SK-N-SH (cell line): Measurements from ENCODE around the gene TP73. TPM values are rescaled to one million over a fixed set of nuclear protein-coding genes. Genes with fewer than 3 reads are reported as not detected.

ENCODE experiments used
- CTCF ChIA-PET: fragments of 300-600, 350-600 bp; formaldehyde crosslinking; extraction: SDS; loops from one replicate; lab custom pipeline; 2021; lab: Yijun Ruan, JAX
- POLR2A ChIA-PET: fragments of 350-600 bp; sonication (Branson Sonifier 250); formaldehyde crosslinking; extraction: SDS; loops from one replicate; lab custom pipeline; 2020; ENCODE audit warnings: antibody characterized with exemption, inconsistent platforms; lab: Yijun Ruan, JAX
- DNase-seq: peaks from one replicate; pipeline ENCODE4 v3.0.0; 2012
- H2AFZ ChIP-seq: fragments of 200-600 bp; sonication (generic); 2 replicates; pipeline ENCODE4 v1.8.1; 2016; ENCODE audit warnings: antibody characterized with exemption, mild to moderate bottlenecking, low read depth
- H3F3A ChIP-seq: fragments of 200-600 bp; sonication (generic); replicated peaks from 2 replicates; pipeline ENCODE3; 2016; ENCODE audit warnings: antibody characterized with exemption, mild to moderate bottlenecking; ENCODE audit not compliant: insufficient read depth
- H3K27ac ChIP-seq, 2 experiments: fragments of 200-500 bp in 1 of 2; fragments of 200-600 bp in 1 of 2; sonication (Bioruptor generic) in 1 of 2; sonication (generic), shearing (Covaris generic) in 1 of 2; 2 replicates each; pipeline versions ENCODE4 v1.5.1 to v1.6.1; 2014 to 2016; ENCODE audit warnings: low read depth in 2 of 2, inconsistent platforms in 1 of 2, low read length in 1 of 2, mild to moderate bottlenecking in 1 of 2, mixed read lengths in 1 of 2
- H3K27me3 ChIP-seq: fragments of 200-600 bp; sonication (generic), shearing (Covaris generic); 2 replicates; pipeline ENCODE4 v1.6.1; 2016; ENCODE audit warnings: mixed run types; ENCODE audit not compliant: insufficient read depth
- H3K36me3 ChIP-seq, 2 experiments: fragments of 200-500 bp in 1 of 2; fragments of 200-600 bp in 1 of 2; sonication (Bioruptor generic) in 1 of 2; sonication (generic) in 1 of 2; replicated peaks in 1 of 2; 2 replicates each; pipeline versions ENCODE3 to v1.5.1; 2014 to 2016; ENCODE audit warnings: low read length in 1 of 2, mild to moderate bottlenecking in 1 of 2; ENCODE audit not compliant: insufficient read depth in 2 of 2, control insufficient read depth in 1 of 2
- H3K4me1 ChIP-seq, 2 experiments: fragments of 200-500 bp in 1 of 2; fragments of 200-600 bp in 1 of 2; sonication (Bioruptor generic) in 1 of 2; sonication (generic), shearing (Covaris generic) in 1 of 2; 2 replicates each; pipeline versions ENCODE4 v1.5.1 to v1.6.1; 2014 to 2016; ENCODE audit warnings: low read depth in 1 of 2, low read length in 1 of 2, mixed run types in 1 of 2; ENCODE audit not compliant: insufficient read depth in 2 of 2, control insufficient read depth in 1 of 2
- H3K4me2 ChIP-seq: fragments of 200-600 bp; sonication (generic), shearing (Covaris generic); 2 replicates; pipeline ENCODE4 v1.6.1; 2017; ENCODE audit warnings: mixed run types
- H3K4me3 ChIP-seq, 2 experiments: fragments of 200-500 bp in 1 of 2; fragments of 200-600 bp in 1 of 2; sonication (Bioruptor generic) in 1 of 2; sonication (generic), shearing (Covaris generic) in 1 of 2; 2 replicates each; pipeline versions ENCODE4 v1.5.1 to v1.8.1; 2014 to 2016; ENCODE audit warnings: low read depth in 2 of 2, inconsistent platforms in 1 of 2, low read length in 1 of 2, mild to moderate bottlenecking in 1 of 2, mixed read lengths in 1 of 2, moderate library complexity in 1 of 2
- H3K79me2 ChIP-seq: fragments of 200-600 bp; sonication (generic); 2 replicates; pipeline ENCODE4 v1.8.1; 2017; ENCODE audit warnings: mild to moderate bottlenecking; ENCODE audit not compliant: insufficient read depth
- H3K9ac ChIP-seq: fragments of 200-600 bp; sonication (generic); 2 replicates; pipeline ENCODE4 v1.6.1; 2017; ENCODE audit warnings: mixed run types
- H3K9me2 ChIP-seq: fragments of 200-600 bp; sonication (generic); 2 replicates; pipeline ENCODE4 v1.6.1; 2017; ENCODE audit warnings: mixed run types
- H3K9me3 ChIP-seq: fragments of 200-600 bp; sonication (generic); 2 replicates; pipeline ENCODE4 v1.6.1; 2017; ENCODE audit warnings: mixed run types, mild to moderate bottlenecking, moderate library complexity
- H4K20me1 ChIP-seq: fragments of 200-600 bp; sonication (generic); 2 replicates; pipeline ENCODE4 v1.6.1; 2017; ENCODE audit warnings: mild to moderate bottlenecking, mixed run types; ENCODE audit not compliant: insufficient read depth
- CTCF ChIP-seq: fragments of 200-600 bp; sonication (generic); IDR thresholded peaks from 2 replicates; pipeline ENCODE4 v1.6.1; 2017; ENCODE audit warnings: antibody characterized with exemption, mild to moderate bottlenecking, moderate library complexity
- ELF1 ChIP-seq: IDR thresholded peaks from 2 replicates; pipeline ENCODE4 v1.4.0; 2012
- GABPA ChIP-seq: IDR thresholded peaks from 2 replicates; pipeline ENCODE4 v1.4.0; 2012; ENCODE audit warnings: low read depth, mild to moderate bottlenecking
- MAX ChIP-seq: IDR thresholded peaks from 2 replicates; pipeline ENCODE4 v1.4.0; 2012; ENCODE audit warnings: low read depth
- NRF1 ChIP-seq: IDR thresholded peaks from 2 replicates; pipeline ENCODE4 v1.6.1; 2012; ENCODE audit warnings: low read depth, mild to moderate bottlenecking, low read length
- PBX3 ChIP-seq: IDR thresholded peaks from 2 replicates; pipeline ENCODE4; 2012
- POLR2AphosphoS5 ChIP-seq: IDR thresholded peaks from 2 replicates; pipeline ENCODE4 v1.6.1; 2012; ENCODE audit warnings: low read depth, low read length
- SIN3A ChIP-seq: IDR thresholded peaks from 2 replicates; pipeline ENCODE4 v1.6.1; 2012; ENCODE audit warnings: low read depth, mild to moderate bottlenecking, low read length, moderate library complexity, borderline replicate concordance
- SMC3 ChIP-seq: IDR thresholded peaks from 2 replicates; pipeline ENCODE4 v1.6.1; 2012; ENCODE audit warnings: low read depth, low read length, improper control_type of control experiment
- TAF1 ChIP-seq: IDR thresholded peaks from 2 replicates; pipeline ENCODE4 v1.6.1; 2012; ENCODE audit warnings: low read depth, mild to moderate bottlenecking, low read length, moderate library complexity, borderline replicate concordance
- TCF12 ChIP-seq: IDR thresholded peaks from 2 replicates; pipeline ENCODE4 v1.4.0; 2012
- YY1 ChIP-seq: IDR thresholded peaks from 2 replicates; pipeline ENCODE4 v1.4.0; 2012; ENCODE audit warnings: low read depth, mild to moderate bottlenecking
- ZBTB33 ChIP-seq: IDR thresholded peaks from 2 replicates; pipeline ENCODE4 v1.4.0; 2012; ENCODE audit warnings: low read depth, borderline replicate concordance
- WGBS: methylation state at CpG from one replicate; pipeline ENCODE4 v1.1.6; 2017; ENCODE audit warnings: low lambda C conversion rate; 5-methylcytosine and 5-hydroxymethylcytosine counted together
- polyA plus RNA-seq, 3 experiments: library from polyadenylated mRNA; depleted of rRNA; stranded (reverse); fragments of >200 nt; gene quantifications; 2 replicates each; pipeline ENCODE4 v1.2.3, GENCODE V29; 2012
- TF ChIP-seq, protein P1 (sequence below): IDR thresholded peaks from 2 replicates; pipeline ENCODE4 v1.6.1; 2012; ENCODE audit warnings: mild to moderate bottlenecking, low read depth, low read length, moderate library complexity
- TF ChIP-seq, protein P2 (sequence below): fragments of 150-350 bp; IDR thresholded peaks from 2 replicates; pipeline ENCODE4 v1.6.1; 2016; ENCODE audit warnings: mild to moderate bottlenecking, low read depth, low read length

Gene TP73
- polyA plus RNA-seq, 1 of the 3 experiments (the other 2 are of a cell fraction) = 0.64 TPM

DNA sequence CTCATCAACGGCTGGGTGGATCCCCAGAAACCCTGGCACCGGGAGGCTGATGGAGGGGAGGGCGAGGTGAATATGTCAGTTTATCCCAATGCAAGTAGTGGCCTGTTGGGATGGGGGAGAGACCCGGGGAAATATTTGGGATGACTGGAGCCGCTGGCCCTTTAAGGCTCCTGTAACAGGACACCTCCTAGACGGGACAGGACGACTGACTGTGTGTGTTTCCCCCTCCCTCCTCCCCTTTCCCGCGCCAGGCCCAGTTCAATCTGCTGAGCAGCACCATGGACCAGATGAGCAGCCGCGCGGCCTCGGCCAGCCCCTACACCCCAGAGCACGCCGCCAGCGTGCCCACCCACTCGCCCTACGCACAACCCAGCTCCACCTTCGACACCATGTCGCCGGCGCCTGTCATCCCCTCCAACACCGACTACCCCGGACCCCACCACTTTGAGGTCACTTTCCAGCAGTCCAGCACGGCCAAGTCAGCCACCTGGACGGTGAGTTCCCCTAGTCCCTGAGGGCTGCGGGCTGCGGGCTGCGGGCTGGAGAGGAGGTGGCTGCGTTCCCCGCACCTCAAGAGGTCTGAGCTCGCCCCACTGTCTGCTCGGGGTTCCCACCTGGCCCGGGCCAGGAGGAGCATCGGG lies 55.1 kb downstream of the TP73 start:
- DNase-seq = no peak
- Histone ChIP-seq H3K4me1 (peaks cover 0 to 48% of the 10 kb centered on the region in 2 experiments; a peak in 1 of 4 replicates), H3K4me2 (no peak overlapping the region), H3K27ac (no peak overlapping the region), H3K9me3 (no peaks in the 10 kb centered on the region), H3K79me2 (no peaks in the 10 kb centered on the region), H3K9ac (no peak overlapping the region), H4K20me1 (no peaks in the 10 kb centered on the region), H3K4me3 (no peak overlapping the region), H3K27me3 (no peaks in the 10 kb centered on the region), H3F3A (no peaks in the 10 kb centered on the region), H2AFZ (no peak overlapping the region), H3K9me2 (no peaks in the 10 kb centered on the region), H3K36me3 (no peaks in the 10 kb centered on the region)
- TF ChIP-seq, protein P1, sequence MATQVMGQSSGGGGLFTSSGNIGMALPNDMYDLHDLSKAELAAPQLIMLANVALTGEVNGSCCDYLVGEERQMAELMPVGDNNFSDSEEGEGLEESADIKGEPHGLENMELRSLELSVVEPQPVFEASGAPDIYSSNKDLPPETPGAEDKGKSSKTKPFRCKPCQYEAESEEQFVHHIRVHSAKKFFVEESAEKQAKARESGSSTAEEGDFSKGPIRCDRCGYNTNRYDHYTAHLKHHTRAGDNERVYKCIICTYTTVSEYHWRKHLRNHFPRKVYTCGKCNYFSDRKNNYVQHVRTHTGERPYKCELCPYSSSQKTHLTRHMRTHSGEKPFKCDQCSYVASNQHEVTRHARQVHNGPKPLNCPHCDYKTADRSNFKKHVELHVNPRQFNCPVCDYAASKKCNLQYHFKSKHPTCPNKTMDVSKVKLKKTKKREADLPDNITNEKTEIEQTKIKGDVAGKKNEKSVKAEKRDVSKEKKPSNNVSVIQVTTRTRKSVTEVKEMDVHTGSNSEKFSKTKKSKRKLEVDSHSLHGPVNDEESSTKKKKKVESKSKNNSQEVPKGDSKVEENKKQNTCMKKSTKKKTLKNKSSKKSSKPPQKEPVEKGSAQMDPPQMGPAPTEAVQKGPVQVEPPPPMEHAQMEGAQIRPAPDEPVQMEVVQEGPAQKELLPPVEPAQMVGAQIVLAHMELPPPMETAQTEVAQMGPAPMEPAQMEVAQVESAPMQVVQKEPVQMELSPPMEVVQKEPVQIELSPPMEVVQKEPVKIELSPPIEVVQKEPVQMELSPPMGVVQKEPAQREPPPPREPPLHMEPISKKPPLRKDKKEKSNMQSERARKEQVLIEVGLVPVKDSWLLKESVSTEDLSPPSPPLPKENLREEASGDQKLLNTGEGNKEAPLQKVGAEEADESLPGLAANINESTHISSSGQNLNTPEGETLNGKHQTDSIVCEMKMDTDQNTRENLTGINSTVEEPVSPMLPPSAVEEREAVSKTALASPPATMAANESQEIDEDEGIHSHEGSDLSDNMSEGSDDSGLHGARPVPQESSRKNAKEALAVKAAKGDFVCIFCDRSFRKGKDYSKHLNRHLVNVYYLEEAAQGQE = no peak
- TF ChIP-seq PBX3 = no peak
- TF ChIP-seq SMC3 = no peak
- TF ChIP-seq GABPA = no peak
- no peak for TF ChIP-seq TAF1
- no peak for TF ChIP-seq MAX
- no peak for TF ChIP-seq NRF1
- TF ChIP-seq YY1 = no peak
- no peak for TF ChIP-seq SIN3A
- TF ChIP-seq ELF1 = no peak
- CTCF ChIA-PET = interaction anchor here (1.5 to 12.9 kb wide), 3 partner anchors 10 to 45 kb away, joined by 3 to 369 read pairs (median 3); no protein-coding TSS in a partner anchor
- POLR2A ChIA-PET = no interaction called here
- WGBS = 88% methylated on average over 28 of the region's 35 CpGs

- no peaks in the 10 kb centered on the region for H3K9me2 ChIP-seq
- H4K20me1 ChIP-seq = no peaks in the 10 kb centered on the region
- no peak overlapping the region for H3K4me2 ChIP-seq
- H3K4me3 ChIP-seq = no peak overlapping the region
- CTCF ChIA-PET = interaction anchor here (1.5 kb wide), 1 partner anchor 13 kb away, joined by 3 read pairs; no protein-coding TSS in a partner anchor
- no peaks in the 10 kb centered on the region for H3K27me3 ChIP-seq
- DNase-seq = no peak
- no peaks in the 10 kb centered on the region for H3K9me3 ChIP-seq
- POLR2A ChIA-PET = no interaction called here
- H2AFZ ChIP-seq = no peak overlapping the region
- H3K79me2 ChIP-seq = no peaks in the 10 kb centered on the region
- peaks cover 0 to 48% of the 10 kb centered on the region in 2 experiments; a peak in 1 of 4 replicates for H3K4me1 ChIP-seq
- H3K36me3 ChIP-seq = no peaks in the 10 kb centered on the region
- 80% methylated on average over 1 of the region's 11 CpGs for WGBS
- H3K27ac ChIP-seq = no peak overlapping the region
- no peaks in the 10 kb centered on the region for H3F3A ChIP-seq
- no peak overlapping the region for H3K9ac ChIP-seq
- TF ChIP-seq YY1 = no peak
- TF ChIP-seq PBX3 = no peak
- TF ChIP-seq CTCF = no peak
- TF ChIP-seq POLR2AphosphoS5 = no peak
- TF ChIP-seq SMC3 = no peak
- TF ChIP-seq TCF12 = no peak
- no peak for TF ChIP-seq ZBTB33
- TF ChIP-seq, protein P2, sequence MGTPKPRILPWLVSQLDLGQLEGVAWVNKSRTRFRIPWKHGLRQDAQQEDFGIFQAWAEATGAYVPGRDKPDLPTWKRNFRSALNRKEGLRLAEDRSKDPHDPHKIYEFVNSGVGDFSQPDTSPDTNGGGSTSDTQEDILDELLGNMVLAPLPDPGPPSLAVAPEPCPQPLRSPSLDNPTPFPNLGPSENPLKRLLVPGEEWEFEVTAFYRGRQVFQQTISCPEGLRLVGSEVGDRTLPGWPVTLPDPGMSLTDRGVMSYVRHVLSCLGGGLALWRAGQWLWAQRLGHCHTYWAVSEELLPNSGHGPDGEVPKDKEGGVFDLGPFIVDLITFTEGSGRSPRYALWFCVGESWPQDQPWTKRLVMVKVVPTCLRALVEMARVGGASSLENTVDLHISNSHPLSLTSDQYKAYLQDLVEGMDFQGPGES = no peak
These were observed 55.6 kb downstream of the TP73 start for GRCh38 chr1:3707939-3708328.
